GM23248 (cell line): ENCODE data around the gene POMGNT1.

Experiments
- EZH2 ChIP-seq: fragments of 200-600 bp; sonication (generic); IDR thresholded peaks from 2 replicates; pipeline ENCODE4 v1.6.1; 2018; ENCODE audit warnings: antibody characterized with exemption, mild to moderate bottlenecking; ENCODE audit not compliant: insufficient read depth, poor library complexity, severe bottlenecking
- EZH2phosphoT487 ChIP-seq: fragments of 200-600 bp; sonication (generic); IDR thresholded peaks from 2 replicates; pipeline ENCODE4 v1.6.1; 2018; ENCODE audit warnings: antibody characterized with exemption, moderate library complexity, mild to moderate bottlenecking, low read depth; ENCODE audit not compliant: insufficient read depth

DNA sequence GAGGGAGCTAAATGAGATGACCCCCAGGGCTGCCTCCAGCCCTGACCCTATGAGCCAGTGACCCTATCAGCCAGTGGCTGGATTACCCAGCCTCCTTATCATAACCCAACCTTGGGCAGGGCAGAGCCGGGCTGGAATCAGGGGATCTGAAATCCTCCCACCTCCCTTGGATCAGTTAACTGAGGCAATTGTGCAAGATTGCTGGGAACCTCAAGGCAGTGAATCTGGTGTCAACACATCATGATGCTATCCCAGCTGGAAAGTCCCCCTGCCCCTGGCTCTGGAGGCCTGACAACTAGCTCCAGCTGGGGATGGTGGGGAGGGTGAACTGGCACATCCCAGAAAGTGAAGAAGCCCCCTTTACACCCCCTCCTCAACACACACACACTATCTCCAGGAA, 29.8 kb downstream of the POMGNT1 start:
- TF ChIP-seq EZH2 (no peak), EZH2phosphoT487 (no peak)
